ENCODE measurements around the gene EPHB3.

EPHB3 gene

DNA sequence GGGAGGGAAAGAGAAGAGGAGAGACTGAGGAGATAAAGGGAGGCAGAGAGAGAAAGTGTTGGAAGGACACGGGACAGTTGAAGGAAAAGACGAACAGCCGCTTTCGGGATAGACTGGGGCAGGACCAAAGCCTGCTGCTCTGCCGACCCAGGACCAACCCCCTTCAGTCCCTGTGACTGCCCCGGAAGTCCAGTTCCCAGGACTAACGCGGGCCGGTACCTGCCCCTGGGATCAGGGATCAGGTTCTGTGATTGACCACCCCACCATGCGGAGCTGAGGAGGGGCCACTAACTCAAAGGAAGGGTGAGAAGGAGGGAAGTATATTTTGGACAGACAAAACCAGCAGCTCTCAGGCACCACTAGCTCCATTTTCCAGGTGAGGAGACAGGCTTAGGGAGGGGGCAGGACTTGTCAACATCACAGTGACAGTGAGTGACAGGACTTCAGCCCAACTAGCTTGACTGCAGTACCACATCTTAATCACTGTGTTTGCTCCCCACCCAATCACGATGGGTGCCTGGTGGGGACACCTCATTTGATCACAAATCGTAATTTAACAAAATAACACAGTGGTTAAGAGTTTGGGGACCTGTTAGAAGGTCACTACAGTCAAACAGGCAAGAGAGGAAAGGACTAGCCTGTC lies 9.8 kb upstream of the EPHB3 start:
- H3K4me3 ChIP-seq (ENCODE audit: control insufficient read depth, low read depth, low read length) = no peak overlapping the region
- DNase-seq (ENCODE audit: low read depth) = no peak
- TF ChIP-seq, protein P1, sequence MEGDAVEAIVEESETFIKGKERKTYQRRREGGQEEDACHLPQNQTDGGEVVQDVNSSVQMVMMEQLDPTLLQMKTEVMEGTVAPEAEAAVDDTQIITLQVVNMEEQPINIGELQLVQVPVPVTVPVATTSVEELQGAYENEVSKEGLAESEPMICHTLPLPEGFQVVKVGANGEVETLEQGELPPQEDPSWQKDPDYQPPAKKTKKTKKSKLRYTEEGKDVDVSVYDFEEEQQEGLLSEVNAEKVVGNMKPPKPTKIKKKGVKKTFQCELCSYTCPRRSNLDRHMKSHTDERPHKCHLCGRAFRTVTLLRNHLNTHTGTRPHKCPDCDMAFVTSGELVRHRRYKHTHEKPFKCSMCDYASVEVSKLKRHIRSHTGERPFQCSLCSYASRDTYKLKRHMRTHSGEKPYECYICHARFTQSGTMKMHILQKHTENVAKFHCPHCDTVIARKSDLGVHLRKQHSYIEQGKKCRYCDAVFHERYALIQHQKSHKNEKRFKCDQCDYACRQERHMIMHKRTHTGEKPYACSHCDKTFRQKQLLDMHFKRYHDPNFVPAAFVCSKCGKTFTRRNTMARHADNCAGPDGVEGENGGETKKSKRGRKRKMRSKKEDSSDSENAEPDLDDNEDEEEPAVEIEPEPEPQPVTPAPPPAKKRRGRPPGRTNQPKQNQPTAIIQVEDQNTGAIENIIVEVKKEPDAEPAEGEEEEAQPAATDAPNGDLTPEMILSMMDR (conservative IDR thresholded peaks at IDR 0.05; ENCODE audit: control insufficient read depth, insufficient read depth, low read depth, low read length) = no peak

DNA sequence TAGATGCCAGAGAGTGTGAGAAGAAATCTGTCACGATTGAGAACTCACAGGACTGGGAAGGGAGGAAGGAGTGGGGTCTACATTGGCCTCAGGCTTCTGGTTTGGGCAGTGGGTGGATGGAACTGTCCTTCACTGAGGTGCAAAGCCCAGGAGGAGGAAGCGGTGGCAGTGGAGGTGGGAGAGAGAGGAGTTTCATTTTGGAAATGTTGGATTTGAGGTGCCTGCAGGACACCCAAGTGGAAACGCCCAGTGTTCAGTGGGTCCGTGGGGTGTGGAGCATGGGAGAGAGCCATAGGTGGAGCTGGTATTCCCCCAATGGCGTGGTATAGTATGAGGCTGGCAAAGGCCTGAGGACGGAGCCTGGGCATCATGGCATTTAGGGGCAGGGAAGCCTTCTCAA lies 9.3 kb upstream of the EPHB3 start:
- TF ChIP-seq, protein P1 (conservative IDR thresholded peaks at IDR 0.05; ENCODE audit: control insufficient read depth, insufficient read depth, low read depth, low read length) = no peak
- no peak overlapping the region for H3K4me3 ChIP-seq (ENCODE audit: control insufficient read depth, low read depth, low read length)
- DNase-seq (ENCODE audit: low read depth) = no peak

DNA sequence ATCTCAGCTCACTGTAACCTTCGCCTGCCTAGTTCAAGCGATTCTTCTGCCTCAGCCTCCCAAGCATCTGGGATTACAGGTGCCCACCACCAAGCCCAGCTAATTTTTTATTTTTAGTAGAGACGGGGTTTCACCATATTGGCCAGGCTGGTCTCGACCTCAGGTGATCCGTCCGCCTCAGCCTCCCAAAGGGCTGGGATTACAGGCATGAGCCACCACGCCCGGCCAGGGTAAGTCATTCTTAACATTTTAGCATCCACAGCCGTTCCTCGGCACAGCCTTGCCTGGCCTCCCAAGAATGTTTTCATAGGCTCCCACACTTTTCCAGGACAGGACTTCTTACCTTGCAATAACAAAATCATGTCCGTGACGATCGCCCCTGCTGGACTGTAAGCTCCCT lies 8.7 kb upstream of the EPHB3 start:
- H3K4me3 ChIP-seq (ENCODE audit: control insufficient read depth, low read depth, low read length) = no peak overlapping the region
- no peak for DNase-seq (ENCODE audit: low read depth)
- TF ChIP-seq, protein P1 (conservative IDR thresholded peaks at IDR 0.05; ENCODE audit: control insufficient read depth, insufficient read depth, low read depth, low read length) = no peak

DNA sequence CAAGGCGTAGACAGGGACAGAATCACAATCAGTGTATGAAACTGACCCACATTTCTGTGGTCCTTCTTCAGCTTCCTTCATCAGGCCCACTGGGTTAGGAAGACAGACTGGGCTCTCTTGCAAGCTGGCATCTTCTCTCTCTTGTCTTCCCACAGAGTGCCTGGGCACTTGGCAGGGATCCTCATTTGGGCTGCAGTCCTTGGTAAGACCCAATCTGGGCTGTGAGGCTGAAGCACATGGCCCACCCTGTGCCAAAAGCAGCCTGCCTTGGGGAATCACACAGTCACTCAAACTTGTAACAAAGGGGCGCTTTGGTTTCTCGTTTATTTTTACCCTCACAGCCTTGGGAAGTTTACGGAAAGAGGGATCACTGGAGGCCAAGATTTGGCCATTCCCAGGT lies 8.2 kb upstream of the EPHB3 start:
- DNase-seq (ENCODE audit: low read depth) = no peak
- TF ChIP-seq, protein P1 (conservative IDR thresholded peaks at IDR 0.05; ENCODE audit: control insufficient read depth, insufficient read depth, low read depth, low read length) = no peak
- H3K4me3 ChIP-seq (ENCODE audit: control insufficient read depth, low read depth, low read length) = no peak overlapping the region

DNA sequence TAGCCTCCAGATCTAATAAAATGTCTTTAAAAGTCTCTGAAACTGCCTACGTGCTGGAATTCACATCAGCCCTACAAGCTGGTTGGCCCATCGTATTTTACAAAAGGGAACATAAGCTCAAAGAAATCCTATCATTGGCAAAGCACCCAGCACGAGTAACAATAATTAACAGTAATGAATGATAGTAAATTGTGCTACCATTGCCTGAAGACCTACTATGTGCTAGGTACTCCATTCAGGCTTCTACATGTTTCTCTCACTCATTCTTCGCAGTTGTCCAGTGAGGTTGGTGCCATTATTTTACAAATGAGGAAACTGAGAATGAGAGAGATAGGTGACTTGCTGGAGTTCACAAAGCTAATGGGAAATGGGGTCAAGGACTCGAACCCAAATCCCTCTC lies 7.1 kb upstream of the EPHB3 start:
- no peak for DNase-seq (ENCODE audit: low read depth)
- H3K4me3 ChIP-seq (ENCODE audit: control insufficient read depth, low read depth, low read length) = no peak overlapping the region
- TF ChIP-seq, protein P1 (conservative IDR thresholded peaks at IDR 0.05; ENCODE audit: control insufficient read depth, insufficient read depth, low read depth, low read length) = no peak

DNA sequence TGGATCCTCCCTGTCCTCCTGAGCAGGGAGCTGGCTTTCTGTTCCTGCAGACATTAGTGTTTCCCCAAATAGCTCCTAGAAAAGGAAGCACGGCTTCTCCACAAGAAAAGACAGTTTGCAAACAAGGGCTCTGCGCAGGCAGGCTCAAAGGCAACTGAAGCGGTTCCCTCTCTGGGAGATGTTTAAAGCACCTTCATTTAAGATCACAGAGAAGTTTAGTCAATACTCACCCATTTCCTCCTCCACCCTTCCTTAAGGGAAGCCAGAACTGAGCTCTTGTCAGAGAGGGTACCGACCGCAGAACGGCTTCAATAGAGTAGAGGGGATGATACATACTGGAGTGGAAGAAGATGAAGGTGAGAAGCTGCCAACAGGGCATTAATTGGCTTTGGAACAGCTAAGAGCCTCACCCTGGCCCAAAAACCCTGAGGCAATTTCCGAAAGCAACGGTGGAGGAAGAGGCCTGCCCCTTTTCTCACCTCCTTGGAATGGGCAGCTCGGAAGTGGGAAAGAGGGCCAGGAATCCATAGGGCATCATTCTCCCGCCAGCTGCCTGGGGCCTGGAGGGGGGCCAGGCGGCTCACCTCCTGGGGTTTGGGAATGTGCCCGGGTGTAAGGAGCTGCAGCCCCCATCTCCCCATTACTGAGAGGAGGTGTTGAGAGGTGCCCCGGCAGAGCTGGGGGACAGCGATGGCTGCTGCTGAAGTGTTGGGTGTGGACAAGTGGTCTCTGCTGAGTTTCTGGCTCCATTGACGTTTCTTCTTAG lies 4.8 kb upstream of the EPHB3 start:
- H3K4me3 ChIP-seq (ENCODE audit: control insufficient read depth, low read depth, low read length) = no peak overlapping the region
- no peak for DNase-seq (ENCODE audit: low read depth)
- TF ChIP-seq, protein P1 (conservative IDR thresholded peaks at IDR 0.05; ENCODE audit: control insufficient read depth, insufficient read depth, low read depth, low read length) = no peak
